ENCODE data around the gene NFATC3.
"Not testable (repeated sequence)": the region's sequence is repeated elsewhere in the genome, so short reads cannot be mapped to it uniquely, and the experiment has no call there.

NFATC3 gene

DNA sequence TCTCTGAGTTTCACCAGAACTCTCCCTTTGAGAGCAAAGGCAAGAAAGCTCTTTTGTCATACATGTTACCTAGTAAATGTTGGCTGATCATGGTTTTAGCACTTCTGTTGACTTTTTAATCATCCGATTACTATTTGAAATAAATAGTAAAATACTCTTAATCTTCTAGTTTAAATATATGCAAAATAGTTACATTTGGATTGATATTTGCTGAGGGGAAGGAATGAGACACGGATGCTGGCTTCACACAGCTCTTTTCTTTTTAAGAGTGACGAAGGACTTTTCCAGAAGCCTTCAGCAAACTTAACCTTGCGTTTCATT, 9.4 kb downstream of the NFATC3 start:
- H3K4me3 ChIP-seq (ENCODE audit: low read depth, low read length) = no peak overlapping the region
- TF ChIP-seq, protein P1, sequence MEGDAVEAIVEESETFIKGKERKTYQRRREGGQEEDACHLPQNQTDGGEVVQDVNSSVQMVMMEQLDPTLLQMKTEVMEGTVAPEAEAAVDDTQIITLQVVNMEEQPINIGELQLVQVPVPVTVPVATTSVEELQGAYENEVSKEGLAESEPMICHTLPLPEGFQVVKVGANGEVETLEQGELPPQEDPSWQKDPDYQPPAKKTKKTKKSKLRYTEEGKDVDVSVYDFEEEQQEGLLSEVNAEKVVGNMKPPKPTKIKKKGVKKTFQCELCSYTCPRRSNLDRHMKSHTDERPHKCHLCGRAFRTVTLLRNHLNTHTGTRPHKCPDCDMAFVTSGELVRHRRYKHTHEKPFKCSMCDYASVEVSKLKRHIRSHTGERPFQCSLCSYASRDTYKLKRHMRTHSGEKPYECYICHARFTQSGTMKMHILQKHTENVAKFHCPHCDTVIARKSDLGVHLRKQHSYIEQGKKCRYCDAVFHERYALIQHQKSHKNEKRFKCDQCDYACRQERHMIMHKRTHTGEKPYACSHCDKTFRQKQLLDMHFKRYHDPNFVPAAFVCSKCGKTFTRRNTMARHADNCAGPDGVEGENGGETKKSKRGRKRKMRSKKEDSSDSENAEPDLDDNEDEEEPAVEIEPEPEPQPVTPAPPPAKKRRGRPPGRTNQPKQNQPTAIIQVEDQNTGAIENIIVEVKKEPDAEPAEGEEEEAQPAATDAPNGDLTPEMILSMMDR (IDR thresholded peaks at IDR 0.05; ENCODE audit: low read depth, low read length, missing control alignments) = no peak
- DNase-seq (ENCODE audit: low read depth) = no peak

DNA sequence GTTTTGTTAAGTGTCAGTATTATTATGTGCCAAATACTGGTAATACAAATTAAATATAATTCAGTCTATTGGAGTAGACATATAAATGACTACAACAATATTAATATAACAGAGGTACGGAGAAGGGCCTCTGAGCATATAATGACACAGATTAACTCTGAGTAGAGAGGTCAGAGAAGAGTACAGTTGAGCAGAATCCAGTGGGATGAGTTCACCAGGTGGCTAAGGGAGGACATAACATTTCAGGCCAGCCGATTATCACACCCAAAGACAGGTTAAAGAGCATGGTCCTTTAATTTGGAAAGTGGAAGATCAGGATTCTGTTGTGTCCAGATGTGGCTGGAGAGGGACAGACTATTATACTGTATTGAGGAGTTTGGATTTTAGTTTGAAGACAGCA, 11.3 kb downstream of the NFATC3 start:
- no peak overlapping the region for H3K4me3 ChIP-seq (ENCODE audit: low read depth, low read length)
- DNase-seq (ENCODE audit: low read depth) = no peak
- TF ChIP-seq, protein P1 (IDR thresholded peaks at IDR 0.05; ENCODE audit: low read depth, low read length, missing control alignments) = no peak

DNA sequence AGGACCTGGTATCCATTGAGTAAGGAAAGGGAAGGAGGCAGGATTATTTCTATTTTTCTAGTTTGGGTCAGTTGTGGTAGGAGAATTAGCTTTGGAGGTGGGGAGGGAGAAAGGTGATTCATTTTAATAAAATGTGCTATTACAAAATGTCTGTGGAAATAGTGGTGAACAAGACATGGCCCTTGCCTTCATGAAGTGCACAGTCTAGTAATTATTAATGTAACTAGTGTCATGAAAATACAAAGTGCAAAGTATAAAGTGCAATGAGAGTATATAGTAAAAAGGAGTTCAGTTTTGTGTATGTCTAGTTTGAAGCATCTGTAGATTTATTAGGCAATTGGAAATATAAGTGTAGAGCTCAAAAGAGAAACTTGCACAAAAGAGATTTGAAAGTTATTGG, 11.9 kb downstream of the NFATC3 start:
- TF ChIP-seq, protein P1 (IDR thresholded peaks at IDR 0.05; ENCODE audit: low read depth, low read length, missing control alignments) = no peak
- DNase-seq (ENCODE audit: low read depth) = no peak
- H3K4me3 ChIP-seq (ENCODE audit: low read depth, low read length) = no peak overlapping the region

DNA sequence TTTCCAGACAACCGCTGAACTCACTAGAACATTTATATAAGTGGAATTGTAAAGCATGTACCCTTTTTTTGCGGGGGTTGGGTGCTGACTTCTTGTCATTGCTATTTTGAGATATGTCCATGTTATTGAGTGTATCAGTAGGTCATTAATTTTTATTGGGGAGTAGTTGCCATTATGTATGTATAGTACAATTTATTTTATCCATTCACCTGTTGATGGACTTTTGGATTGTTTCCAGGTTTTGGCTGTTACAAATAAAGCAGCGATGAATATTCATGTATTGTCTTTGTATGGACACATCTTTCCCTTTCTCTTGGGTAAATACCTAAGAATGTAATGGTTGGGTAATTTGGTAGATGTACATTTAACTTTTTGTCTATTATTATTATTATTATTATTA, 12.7 kb downstream of the NFATC3 start:
- DNase-seq (ENCODE audit: low read depth) = no peak
- TF ChIP-seq, protein P1 (IDR thresholded peaks at IDR 0.05; ENCODE audit: low read depth, low read length, missing control alignments) = no peak
- no peak overlapping the region for H3K4me3 ChIP-seq (ENCODE audit: low read depth, low read length)

DNA sequence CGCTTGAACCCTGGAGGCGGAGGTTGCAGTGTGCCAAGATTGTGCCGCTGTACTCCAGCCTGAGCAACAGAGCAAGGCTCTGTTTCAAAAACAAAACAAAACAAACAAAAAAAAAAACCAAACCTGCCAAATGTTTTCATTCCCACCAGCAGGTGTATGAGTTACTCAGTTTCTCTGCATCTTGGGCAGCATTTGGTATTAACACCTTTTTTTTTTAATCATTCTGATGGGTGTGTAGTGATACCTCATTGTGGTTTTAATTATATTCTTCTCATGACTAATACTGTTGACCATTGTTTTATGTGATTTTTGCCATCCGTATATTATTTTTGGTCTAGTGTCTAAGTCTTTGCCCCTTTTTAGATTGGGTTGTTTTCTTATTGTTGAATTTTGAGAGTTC, 15.3 kb downstream of the NFATC3 start:
- DNase-seq (ENCODE audit: low read depth) = no peak
- no peak overlapping the region for H3K4me3 ChIP-seq (ENCODE audit: low read depth, low read length)
- TF ChIP-seq, protein P1 (IDR thresholded peaks at IDR 0.05; ENCODE audit: low read depth, low read length, missing control alignments) = no peak

DNA sequence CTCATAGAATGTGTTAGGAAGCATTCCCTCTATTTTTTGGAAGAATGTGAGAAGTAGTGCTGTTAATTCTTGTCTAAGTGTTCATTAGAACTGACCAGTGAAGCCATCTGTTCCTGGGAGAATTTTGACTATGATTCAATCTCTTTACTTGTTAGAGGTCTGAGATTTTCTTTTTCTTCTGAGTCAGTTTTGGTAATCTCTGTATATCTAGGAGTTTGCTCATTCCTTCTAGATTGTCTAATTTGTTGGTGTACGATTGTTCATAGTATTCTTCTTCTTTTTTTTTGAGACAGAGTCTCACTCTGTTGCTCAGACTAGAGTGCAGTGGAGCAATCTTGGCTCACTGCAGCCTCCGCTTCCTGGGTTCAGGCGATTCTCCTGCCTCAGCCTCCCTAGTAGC, 20.4 kb downstream of the NFATC3 start:
- DNase-seq (ENCODE audit: low read depth) = no peak
- no peak overlapping the region for H3K4me3 ChIP-seq (ENCODE audit: low read depth, low read length)
- TF ChIP-seq, protein P1 (IDR thresholded peaks at IDR 0.05; ENCODE audit: low read depth, low read length, missing control alignments) = no peak

DNA sequence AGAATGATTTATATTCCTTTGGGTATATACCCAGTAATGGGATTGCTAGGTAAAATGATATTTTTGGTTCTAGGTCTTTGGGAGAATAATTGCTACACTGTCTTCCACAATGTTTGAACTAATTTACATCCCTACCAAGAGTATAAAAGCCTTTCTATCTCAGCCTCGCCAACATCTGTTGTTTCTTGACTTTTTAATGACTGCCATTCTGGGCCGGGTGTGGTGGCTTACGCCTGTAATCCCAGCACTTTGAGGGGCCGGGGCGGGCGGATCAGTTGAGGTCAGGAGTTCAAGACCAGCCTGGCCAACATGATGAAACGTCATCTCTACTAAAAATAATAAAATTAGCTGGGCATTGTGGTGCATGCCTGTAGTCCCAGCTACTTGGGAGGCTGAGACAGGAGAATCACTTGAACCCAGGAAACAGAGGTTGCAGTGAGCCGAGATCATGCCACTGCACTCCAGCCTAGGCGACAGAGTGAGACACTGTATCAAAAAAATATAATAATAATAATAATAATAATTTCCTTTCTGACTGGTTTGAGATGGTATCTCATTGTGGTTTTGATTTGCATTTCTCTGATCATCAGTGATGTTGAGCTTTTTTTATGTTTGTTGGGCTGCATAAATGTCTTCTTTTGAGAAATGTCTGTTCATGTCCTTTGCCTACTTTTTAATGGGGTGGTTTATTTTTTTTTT, 22.2 kb downstream of the NFATC3 start:
- not testable (repeated sequence) for DNase-seq (ENCODE audit: low read depth)

DNA sequence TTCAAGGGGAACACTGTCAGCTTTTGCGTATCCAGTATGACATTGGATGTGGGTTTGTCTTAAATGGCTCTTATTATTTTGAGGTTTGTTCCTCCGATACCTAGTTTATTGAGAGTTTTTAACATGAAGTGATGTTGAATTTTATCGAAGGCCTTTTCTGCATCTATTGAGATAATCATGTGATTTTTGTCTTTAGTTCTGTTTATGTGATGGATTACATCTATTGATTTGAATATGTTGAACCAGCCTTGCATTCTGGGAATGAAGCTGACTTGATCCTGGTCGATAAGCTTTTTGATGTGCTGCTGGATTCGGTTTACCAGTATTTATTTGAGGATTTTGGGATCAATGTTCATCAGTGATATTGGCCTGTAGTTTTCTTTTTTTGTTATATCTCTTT, 24.0 kb downstream of the NFATC3 start:
- DNase-seq (ENCODE audit: low read depth) = not testable (repeated sequence)

More for the DNA sequence above, 22.2 kb downstream of the NFATC3 start:
- H3K4me3 ChIP-seq (ENCODE audit: low read depth, low read length) = not testable (repeated sequence)

DNA sequence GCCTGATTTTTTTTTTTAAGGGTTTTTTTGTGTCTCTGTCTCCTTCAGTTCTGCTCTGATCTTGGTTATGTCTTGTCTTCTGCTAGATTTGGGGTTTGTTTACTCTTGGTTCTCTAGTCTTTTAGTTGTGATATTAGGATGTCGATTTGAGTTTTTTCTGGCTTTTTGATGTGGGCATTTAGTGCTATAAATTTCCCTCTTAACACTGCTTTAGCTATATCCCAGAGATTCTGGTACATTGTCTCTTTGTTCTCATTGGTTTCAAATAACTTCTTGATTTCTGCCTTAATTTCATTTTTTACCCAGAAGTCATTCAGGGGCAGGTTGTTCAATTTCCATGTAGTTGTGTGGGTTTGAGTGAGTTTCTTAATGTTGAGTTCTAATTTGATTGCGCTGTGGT, 25.4 kb downstream of the NFATC3 start:
- not testable (repeated sequence) for H3K4me3 ChIP-seq (ENCODE audit: low read depth, low read length)

More for the DNA sequence above, 24.0 kb downstream of the NFATC3 start:
- H3K4me3 ChIP-seq (ENCODE audit: low read depth, low read length) = not testable (repeated sequence)

More for the DNA sequence above, 25.4 kb downstream of the NFATC3 start:
- DNase-seq (ENCODE audit: low read depth) = not testable (repeated sequence)
